SK-N-MC (cell line): Measurements from ENCODE around the gene CSNK1E.

ENCODE experiments used
- DNase-seq: peaks from one replicate; pipeline ENCODE4 v3.0.0-alpha.2; 2011; ENCODE audit warnings: low read depth, low spot score
- H3K27ac ChIP-seq: fragments of 200-600 bp; sonication (generic); 2 replicates; pipeline ENCODE4 v1.5.1; 2016; ENCODE audit warnings: mixed run types
- H3K36me3 ChIP-seq: fragments of 200-600 bp; sonication (generic); 2 replicates; pipeline ENCODE4 v1.6.1; 2017; ENCODE audit warnings: antibody characterized with exemption, low read length, mixed read lengths; ENCODE audit not compliant: insufficient read depth
- H3K4me3 ChIP-seq: fragments of 200-600 bp; sonication (generic); 2 replicates; pipeline ENCODE4 v1.5.1; 2016
- H3K9ac ChIP-seq: fragments of 200-600 bp; sonication (generic); 2 replicates; pipeline ENCODE4 v1.8.0; 2017; ENCODE audit warnings: mixed run types, mixed read lengths; ENCODE audit not compliant: insufficient read length
- H3K9me3 ChIP-seq: fragments of 200-600 bp; sonication (generic); 2 replicates; pipeline ENCODE4 v1.6.1; 2017; ENCODE audit warnings: low read depth, mild to moderate bottlenecking, antibody characterized with exemption, low read length, moderate library complexity, mixed read lengths
- EZH2 ChIP-seq: fragments of 200-600 bp; sonication (generic); IDR thresholded peaks from one replicate; pipeline ENCODE4 v1.6.1; 2017; ENCODE audit warnings: antibody characterized with exemption
- FOXP2 ChIP-seq: optimal IDR thresholded peaks from 2 replicates; pipeline ENCODE3; 2011; ENCODE audit warnings: mild to moderate bottlenecking, moderate library complexity; ENCODE audit not compliant: insufficient read depth; ENCODE audit errors: extremely low read length, control extremely low read depth
- POLR2AphosphoS5 ChIP-seq: IDR thresholded peaks from 2 replicates; pipeline ENCODE4 v1.6.1; 2012; ENCODE audit warnings: mild to moderate bottlenecking, low read depth, low read length, borderline replicate concordance

The CSNK1E gene

DNA sequence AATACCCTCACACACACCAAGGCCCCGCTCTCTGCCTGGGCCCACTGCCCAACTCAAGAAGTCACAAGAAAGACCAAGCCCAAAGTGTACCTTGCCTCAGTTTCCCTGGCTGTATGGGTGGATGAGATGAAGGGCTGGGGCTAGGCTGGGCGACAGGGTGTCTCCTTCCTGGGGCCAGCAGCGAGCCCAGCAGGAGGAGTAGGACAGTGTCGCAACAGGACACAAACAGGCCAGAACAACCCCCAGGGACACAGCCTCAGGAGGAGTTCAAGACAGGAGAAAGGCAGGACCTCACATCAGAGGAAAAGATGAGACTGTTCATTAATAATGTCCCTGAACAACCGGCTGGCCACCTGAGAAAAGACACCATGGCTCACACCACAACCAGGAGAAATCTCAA is 13.3 kb downstream of the CSNK1E start:
- Histone ChIP-seq H3K36me3 (peaks cover 70% of the 10 kb centered on the region), H3K4me3 (no peak overlapping the region), H3K9me3 (no peaks in the 10 kb centered on the region), H3K9ac (no peak overlapping the region), H3K27ac (no peak overlapping the region)
- DNase-seq = no peak
- TF ChIP-seq EZH2 = no peak
- TF ChIP-seq FOXP2 = no peak
- no peak for TF ChIP-seq POLR2AphosphoS5

DNA sequence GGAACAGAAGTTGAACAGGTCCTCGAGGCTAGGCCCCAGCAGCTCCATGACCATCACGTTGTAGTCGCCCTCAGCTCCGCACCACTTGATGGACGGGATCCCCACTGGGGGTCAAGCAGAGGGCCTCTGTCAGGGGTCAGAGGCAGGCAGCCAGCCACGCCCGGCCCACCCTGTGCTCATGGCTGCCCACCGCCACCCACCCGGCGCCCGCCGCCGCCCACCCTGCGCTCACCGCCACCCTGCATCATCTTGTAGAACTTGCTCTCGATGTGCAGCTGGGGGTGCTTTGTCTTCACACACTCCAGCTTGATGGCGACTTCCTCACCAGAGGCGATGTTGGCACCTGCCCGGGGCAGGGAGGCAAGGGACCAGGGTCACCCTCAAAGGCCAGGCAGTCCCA is 14.3 kb downstream of the CSNK1E start:
- no peak for TF ChIP-seq POLR2AphosphoS5
- no peak for TF ChIP-seq EZH2
- TF ChIP-seq FOXP2 = no peak
- Histone ChIP-seq H3K9ac (no peak overlapping the region), H3K27ac (no peak overlapping the region), H3K4me3 (no peak overlapping the region), H3K9me3 (no peaks in the 10 kb centered on the region), H3K36me3 (peaks cover 68% of the 10 kb centered on the region)
- DNase-seq = no peak

DNA sequence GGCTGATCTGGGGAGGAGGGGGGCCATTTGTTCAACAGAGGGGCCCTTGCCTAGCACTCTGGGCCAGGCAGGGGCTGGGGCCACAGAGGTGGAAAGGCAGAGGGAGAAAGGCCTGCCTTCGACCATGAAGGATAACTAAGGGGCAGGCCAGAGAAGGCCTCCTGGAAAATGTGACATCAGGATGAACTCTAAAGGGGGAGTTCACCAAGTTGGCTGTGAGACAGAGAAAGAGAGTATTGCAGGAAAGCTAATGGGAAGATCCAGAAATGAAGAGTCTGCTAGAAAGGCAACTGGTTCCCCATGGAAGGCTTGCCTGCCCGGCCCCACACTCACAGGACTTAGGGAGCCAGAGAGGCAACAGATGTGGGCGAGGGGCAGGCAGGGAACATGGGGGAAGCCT is 16.3 kb downstream of the CSNK1E start:
- no peak overlapping the region for H3K4me3 ChIP-seq
- TF ChIP-seq EZH2 (no peak), FOXP2 (no peak), POLR2AphosphoS5 (no peak)
- H3K9me3 ChIP-seq = no peaks in the 10 kb centered on the region
- H3K36me3 ChIP-seq = peaks cover 86% of the 10 kb centered on the region
- H3K9ac ChIP-seq = no peak overlapping the region
- no peak for DNase-seq
- no peak overlapping the region for H3K27ac ChIP-seq

DNA sequence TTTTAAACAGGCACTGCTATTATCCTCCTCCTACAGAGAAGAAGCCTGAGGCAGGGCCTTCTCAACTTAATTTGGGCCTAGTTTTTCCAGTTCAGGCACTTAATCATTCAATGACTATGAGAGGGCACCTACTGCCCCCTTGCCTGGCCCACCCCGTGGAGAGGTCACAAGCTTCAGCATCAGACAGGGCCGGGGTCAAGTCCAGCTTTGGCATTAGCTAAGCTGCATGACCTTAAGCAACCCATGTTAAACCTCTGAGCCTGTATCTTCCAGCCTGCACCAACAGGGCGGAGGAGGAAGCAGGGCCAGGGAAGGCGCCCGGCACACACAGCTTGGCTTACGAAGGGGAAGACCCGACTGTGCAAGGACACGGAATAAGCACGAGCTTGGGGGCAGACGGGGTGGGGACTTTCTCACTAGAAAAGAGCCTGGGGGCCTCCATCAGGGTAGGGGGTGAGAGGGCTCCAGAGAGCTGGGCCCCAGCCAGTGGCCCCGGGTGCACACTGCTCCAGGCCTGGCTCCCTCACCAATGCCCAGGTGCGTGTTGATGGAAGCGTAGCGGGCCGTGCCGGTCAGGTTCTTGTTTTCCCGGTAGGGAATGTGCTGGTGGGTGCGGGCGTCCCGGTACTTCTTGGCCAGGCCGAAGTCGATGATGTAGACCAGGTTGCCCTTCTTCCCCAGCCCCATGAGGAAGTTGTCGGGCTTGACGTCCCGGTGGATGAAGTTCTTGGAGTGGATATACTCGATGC is 16.9 kb downstream of the CSNK1E start:
- DNase-seq = no peak
- Histone ChIP-seq H3K36me3 (peaks cover 92% of the 10 kb centered on the region), H3K27ac (no peak overlapping the region), H3K4me3 (no peak overlapping the region), H3K9me3 (no peaks in the 10 kb centered on the region), H3K9ac (no peak overlapping the region)
- TF ChIP-seq POLR2AphosphoS5 = no peak
- TF ChIP-seq FOXP2 = no peak
- no peak for TF ChIP-seq EZH2

DNA sequence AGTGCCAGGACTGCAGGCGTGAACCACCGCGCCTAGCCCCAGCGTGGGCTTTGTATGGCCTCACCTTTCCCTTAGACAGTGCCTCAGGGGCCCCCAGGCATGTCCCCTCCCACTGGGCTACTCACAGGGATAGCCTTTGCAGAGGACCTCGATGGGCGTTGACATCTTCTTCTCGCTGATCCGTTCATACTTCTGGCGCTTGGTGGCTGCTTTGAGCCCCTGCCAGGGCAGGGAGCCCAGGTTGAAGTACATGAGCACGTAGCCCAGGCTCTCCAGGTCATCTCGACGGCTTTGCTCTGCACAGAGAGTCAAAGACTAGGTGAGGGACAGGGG is 17.5 kb downstream of the CSNK1E start:
- Histone ChIP-seq H3K27ac (no peak overlapping the region), H3K9ac (no peak overlapping the region), H3K36me3 (peaks cover 98% of the 10 kb centered on the region), H3K9me3 (no peaks in the 10 kb centered on the region), H3K4me3 (no peak overlapping the region)
- TF ChIP-seq FOXP2 (no peak), EZH2 (no peak), POLR2AphosphoS5 (no peak)
- no peak for DNase-seq

DNA sequence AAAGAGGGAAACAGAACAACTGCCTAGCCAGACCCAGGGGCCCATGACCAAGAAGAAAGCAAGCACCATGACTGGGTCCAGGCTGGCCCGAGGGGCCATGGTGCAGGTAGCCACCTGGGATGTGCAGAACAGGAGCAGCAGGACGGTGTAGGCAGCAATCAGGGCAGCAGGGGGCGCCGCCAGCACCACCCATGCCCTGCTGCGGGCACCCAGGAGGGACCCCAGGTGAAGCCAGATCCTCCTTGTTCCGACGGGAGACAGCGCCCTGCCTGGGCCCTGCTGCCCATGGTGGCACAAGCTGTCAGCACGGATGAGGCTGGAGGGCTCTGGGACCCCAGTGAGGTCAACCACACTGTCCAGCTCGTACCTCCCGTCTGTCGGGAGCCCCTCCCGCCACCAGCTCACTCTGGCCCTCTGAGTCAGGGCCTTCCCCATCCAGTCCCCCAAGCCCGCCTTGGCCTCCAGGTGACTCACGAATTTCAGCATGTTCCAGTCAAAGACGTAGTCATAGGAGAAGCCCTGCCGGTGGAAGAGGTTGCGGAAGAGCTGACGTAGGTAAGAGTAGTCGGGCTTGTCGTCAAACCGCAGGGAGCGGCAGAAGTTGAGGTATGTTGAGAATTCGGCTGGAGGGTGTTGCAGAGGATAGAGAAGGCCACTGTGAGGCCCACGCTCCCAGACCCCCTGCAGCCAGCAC is 18.8 kb downstream of the CSNK1E start:
- no peaks in the 10 kb centered on the region for H3K9me3 ChIP-seq
- H3K27ac ChIP-seq = no peak overlapping the region
- H3K4me3 ChIP-seq = no peak overlapping the region
- peaks cover 98% of the 10 kb centered on the region for H3K36me3 ChIP-seq
- TF ChIP-seq FOXP2 = no peak
- no peak for TF ChIP-seq POLR2AphosphoS5
- no peak for TF ChIP-seq EZH2
- DNase-seq = no peak
- H3K9ac ChIP-seq = no peak overlapping the region

DNA sequence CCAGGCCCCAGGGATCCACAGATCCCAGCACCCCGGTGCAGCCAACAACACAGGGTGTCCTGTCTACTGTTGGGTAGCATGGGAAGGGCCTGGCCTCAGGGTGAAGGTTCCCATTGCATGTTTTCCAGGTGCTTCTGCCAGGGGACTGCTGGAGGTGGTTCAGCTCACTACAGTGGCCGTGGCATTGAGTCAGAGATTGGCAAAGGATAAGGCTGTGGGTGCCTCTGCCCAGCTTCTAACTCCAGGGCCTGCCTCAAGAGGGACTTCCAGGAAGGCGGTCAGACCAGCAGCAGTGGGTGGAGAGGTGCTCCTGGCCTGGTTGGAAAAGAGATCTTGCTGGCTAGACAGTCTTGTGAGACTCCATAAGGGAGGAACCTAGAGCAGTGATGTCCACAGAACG is 20.9 kb downstream of the CSNK1E start:
- peaks cover 91% of the 10 kb centered on the region for H3K36me3 ChIP-seq

DNA sequence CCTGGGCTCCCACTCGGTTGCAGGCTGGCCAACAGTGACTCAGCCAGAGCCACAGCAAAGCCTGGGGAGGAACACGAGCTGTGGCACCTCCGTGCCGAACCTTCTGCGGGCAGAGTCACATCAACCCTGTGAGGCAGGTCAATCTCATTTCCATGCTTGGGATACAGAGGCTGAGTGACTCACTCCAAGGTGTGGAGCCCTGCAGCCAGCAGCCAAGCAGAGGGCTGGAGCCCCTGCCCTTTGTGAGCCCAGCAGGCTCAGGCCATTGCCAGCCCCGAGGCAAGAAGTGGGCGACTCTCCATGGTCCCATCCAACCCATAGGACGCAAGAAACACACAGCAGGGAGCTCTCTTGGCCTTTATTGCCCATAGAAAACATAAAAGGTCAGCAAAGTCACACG is 21.4 kb downstream of the CSNK1E start:
- Histone ChIP-seq H3K27ac (no peak overlapping the region), H3K36me3 (peaks cover 90% of the 10 kb centered on the region)

More for the DNA sequence above, 20.9 kb downstream of the CSNK1E start:
- Histone ChIP-seq H3K9me3 (no peaks in the 10 kb centered on the region), H3K9ac (no peak overlapping the region), H3K27ac (no peak overlapping the region), H3K4me3 (no peak overlapping the region)
- DNase-seq = no peak
- TF ChIP-seq POLR2AphosphoS5 = no peak

DNA sequence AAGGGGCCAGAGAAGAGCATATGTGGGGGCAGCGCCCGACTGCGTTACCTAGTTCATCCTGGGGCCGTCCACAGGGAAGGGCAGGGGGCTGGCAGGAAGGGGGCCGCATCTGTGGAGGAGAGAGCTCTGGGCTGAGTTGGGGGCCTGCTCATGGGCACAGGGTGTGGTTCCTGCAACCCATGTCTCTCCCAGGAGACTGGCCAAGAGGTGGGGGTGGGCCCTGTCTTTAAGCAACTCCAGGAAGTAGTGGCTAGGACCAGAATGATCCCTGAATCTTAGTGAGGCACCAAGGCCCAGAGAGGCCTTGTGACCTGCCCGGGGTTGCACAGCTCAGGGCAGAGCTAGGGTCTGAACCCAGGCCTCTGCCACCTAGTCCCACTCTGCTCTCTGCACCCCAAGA is 21.9 kb downstream of the CSNK1E start:
- Histone ChIP-seq H3K27ac (no peak overlapping the region), H3K36me3 (peaks cover 89% of the 10 kb centered on the region), H3K9me3 (no peaks in the 10 kb centered on the region), H3K9ac (no peak overlapping the region), H3K4me3 (no peak overlapping the region)
- no peak for TF ChIP-seq EZH2
- no peak for TF ChIP-seq POLR2AphosphoS5
- TF ChIP-seq FOXP2 = no peak
- no peak for DNase-seq

More for the DNA sequence above, 21.4 kb downstream of the CSNK1E start:
- no peak for DNase-seq
- TF ChIP-seq POLR2AphosphoS5 (no peak), FOXP2 (no peak), EZH2 (no peak)
- Histone ChIP-seq H3K9me3 (no peaks in the 10 kb centered on the region), H3K4me3 (no peak overlapping the region), H3K9ac (no peak overlapping the region)
